ENCODE results near the gene LFNG.

The LFNG gene, protein sequence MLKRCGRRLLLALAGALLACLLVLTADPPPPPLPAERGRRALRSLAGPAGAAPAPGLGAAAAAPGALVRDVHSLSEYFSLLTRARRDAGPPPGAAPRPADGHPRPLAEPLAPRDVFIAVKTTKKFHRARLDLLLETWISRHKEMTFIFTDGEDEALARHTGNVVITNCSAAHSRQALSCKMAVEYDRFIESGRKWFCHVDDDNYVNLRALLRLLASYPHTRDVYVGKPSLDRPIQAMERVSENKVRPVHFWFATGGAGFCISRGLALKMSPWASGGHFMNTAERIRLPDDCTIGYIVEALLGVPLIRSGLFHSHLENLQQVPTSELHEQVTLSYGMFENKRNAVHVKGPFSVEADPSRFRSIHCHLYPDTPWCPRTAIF

GRCh38 chr7:2519119-2519930, at the start of gene LFNG:
LFNG (plus strand) TSS chr7:2519774; CDS start chr7:2519862, 88 bp downstream.
- peak within 1 kb of the TSS in 1 of 2 donors; percentile 47 for H3K9ac ChIP-seq (ENCODE audit: low read length in 2 of 2)
- peaks cover 28% of the 10 kb centered on the region for H3K4me1 ChIP-seq (ENCODE audit: control insufficient read depth, insufficient read depth, low read length)
- H3K4me3 ChIP-seq (ENCODE audit: low read length in 2 of 2), result peak within 1 kb of the TSS; percentile 45 to 72
- no peak within 1 kb of the TSS for H3K27ac ChIP-seq (ENCODE audit: low read length)
- H3K36me3 ChIP-seq (ENCODE audit: control insufficient read depth in 2 of 2, insufficient read depth in 2 of 2, low read length in 2 of 2), result no peaks in the 10 kb centered on the region
- peaks cover 31 to 45% of the 10 kb centered on the region in 2 donors for H3K27me3 ChIP-seq (ENCODE audit: control insufficient read depth in 1 of 2, insufficient read depth in 2 of 2, low read length in 2 of 2)
- H3K9me3 ChIP-seq (ENCODE audit: control insufficient read depth in 2 of 2, low read length in 2 of 2), result no peaks in the 10 kb centered on the region

DNA sequence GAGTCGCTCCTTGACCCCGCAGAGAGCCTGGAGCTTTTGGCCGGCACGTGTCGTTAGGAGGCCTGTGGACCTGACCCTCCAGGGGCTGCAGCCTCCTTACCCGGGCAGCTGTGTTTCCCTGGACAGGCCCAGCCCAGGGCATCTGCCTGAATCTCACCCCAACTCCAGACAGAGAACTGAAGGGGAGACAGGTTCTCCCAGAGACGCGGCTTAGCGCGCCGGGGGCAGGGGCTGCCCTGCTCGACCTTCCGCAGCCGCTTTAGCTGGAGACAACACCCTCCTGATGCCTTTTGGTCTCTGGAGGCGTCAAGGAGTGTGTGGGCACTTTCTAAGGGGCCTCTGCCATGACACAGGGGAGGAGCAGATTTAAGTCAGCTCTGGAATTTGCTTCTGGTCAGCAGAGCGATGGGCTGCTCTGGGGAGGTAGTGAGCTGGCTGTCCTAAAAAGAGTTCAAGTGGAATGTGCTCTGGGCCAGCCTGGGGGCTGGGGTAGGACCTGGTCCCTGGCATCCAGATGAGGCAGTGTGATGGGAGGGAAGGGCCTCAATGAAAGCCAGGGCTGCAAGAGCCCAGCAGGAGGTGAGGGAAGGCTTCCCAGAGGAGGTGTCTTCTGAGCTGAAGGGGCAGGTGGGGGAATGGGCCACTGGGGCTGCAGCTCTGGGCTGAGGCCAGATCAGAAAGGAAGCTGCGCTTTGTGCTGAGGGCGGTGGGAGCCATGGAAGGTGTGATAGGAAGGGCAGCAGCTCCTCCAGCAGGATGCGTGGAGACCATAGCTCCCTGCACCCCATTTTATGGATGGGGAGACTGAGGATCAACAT, 49.2 kb upstream of the LFNG start:
- no peaks in the 10 kb centered on the region for H3K36me3 ChIP-seq (ENCODE audit: control insufficient read depth in 2 of 2, insufficient read depth in 2 of 2, low read length in 2 of 2)
- H3K27me3 ChIP-seq (ENCODE audit: control insufficient read depth in 1 of 2, insufficient read depth in 2 of 2, low read length in 2 of 2), result peaks cover 5 to 13% of the 10 kb centered on the region in 2 donors
- H3K27ac ChIP-seq (ENCODE audit: low read length), result no peak overlapping the region

DNA sequence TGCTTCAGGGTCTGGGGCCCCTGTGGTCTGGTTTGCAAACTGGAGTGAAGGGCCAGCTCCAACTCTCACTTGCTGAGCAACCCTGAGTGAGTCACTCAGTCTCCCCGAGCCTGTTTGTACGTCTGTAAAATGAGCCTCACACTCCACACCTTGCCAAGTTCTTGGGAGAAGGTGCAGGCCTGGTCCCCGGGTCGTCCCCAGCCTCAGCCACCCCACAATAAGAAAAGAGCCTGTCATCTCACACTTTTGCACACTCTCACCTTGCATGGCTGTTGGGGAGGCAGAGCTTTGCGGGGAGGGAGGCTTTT, 48.6 kb upstream of the LFNG start:
- Histone ChIP-seq H3K9ac (ENCODE audit: low read length in 2 of 2) (no peak overlapping the region), H3K36me3 (ENCODE audit: control insufficient read depth in 2 of 2, insufficient read depth in 2 of 2, low read length in 2 of 2) (no peaks in the 10 kb centered on the region), H3K9me3 (ENCODE audit: control insufficient read depth in 2 of 2, low read length in 2 of 2) (no peaks in the 10 kb centered on the region), H3K27me3 (ENCODE audit: control insufficient read depth in 1 of 2, insufficient read depth in 2 of 2, low read length in 2 of 2) (peaks cover 5 to 13% of the 10 kb centered on the region in 2 donors), H3K4me3 (ENCODE audit: low read length in 2 of 2) (no peak overlapping the region), H3K4me1 (ENCODE audit: control insufficient read depth, insufficient read depth, low read length) (peaks cover 11% of the 10 kb centered on the region), H3K27ac (ENCODE audit: low read length) (no peak overlapping the region)

More for the DNA sequence above, 49.2 kb upstream of the LFNG start:
- Histone ChIP-seq H3K4me3 (ENCODE audit: low read length in 2 of 2) (no peak overlapping the region), H3K9ac (ENCODE audit: low read length in 2 of 2) (no peak overlapping the region), H3K4me1 (ENCODE audit: control insufficient read depth, insufficient read depth, low read length) (peaks cover 11% of the 10 kb centered on the region), H3K9me3 (ENCODE audit: control insufficient read depth in 2 of 2, low read length in 2 of 2) (no peaks in the 10 kb centered on the region)

GRCh38 chr7:2471396-2471795, 48.2 kb upstream of the LFNG start:
- Histone ChIP-seq H3K27me3 (ENCODE audit: control insufficient read depth in 1 of 2, insufficient read depth in 2 of 2, low read length in 2 of 2) (peaks cover 5 to 13% of the 10 kb centered on the region in 2 donors), H3K9ac (ENCODE audit: low read length in 2 of 2) (no peak overlapping the region), H3K4me3 (ENCODE audit: low read length in 2 of 2) (no peak overlapping the region), H3K27ac (ENCODE audit: low read length) (no peak overlapping the region), H3K36me3 (ENCODE audit: control insufficient read depth in 2 of 2, insufficient read depth in 2 of 2, low read length in 2 of 2) (no peaks in the 10 kb centered on the region), H3K4me1 (ENCODE audit: control insufficient read depth, insufficient read depth, low read length) (peaks cover 11% of the 10 kb centered on the region), H3K9me3 (ENCODE audit: control insufficient read depth in 2 of 2, low read length in 2 of 2) (no peaks in the 10 kb centered on the region)

GRCh38 chr7:2472739-2473138, 46.8 kb upstream of the LFNG start:
- peaks cover 8 to 20% of the 10 kb centered on the region in 2 donors for H3K27me3 ChIP-seq (ENCODE audit: control insufficient read depth in 1 of 2, insufficient read depth in 2 of 2, low read length in 2 of 2)
- H3K9ac ChIP-seq (ENCODE audit: low read length in 2 of 2), result no peak overlapping the region
- H3K9me3 ChIP-seq (ENCODE audit: control insufficient read depth in 2 of 2, low read length in 2 of 2), result no peaks in the 10 kb centered on the region
- H3K4me3 ChIP-seq (ENCODE audit: low read length in 2 of 2), result no peak overlapping the region
- peaks cover 15% of the 10 kb centered on the region for H3K4me1 ChIP-seq (ENCODE audit: control insufficient read depth, insufficient read depth, low read length)
- no peaks in the 10 kb centered on the region for H3K36me3 ChIP-seq (ENCODE audit: control insufficient read depth in 2 of 2, insufficient read depth in 2 of 2, low read length in 2 of 2)
- no peak overlapping the region for H3K27ac ChIP-seq (ENCODE audit: low read length)

GRCh38 chr7:2473496-2474180, 45.9 kb upstream of the LFNG start:
- Histone ChIP-seq H3K27me3 (ENCODE audit: control insufficient read depth in 1 of 2, insufficient read depth in 2 of 2, low read length in 2 of 2) (peaks cover 10 to 21% of the 10 kb centered on the region in 2 donors), H3K4me3 (ENCODE audit: low read length in 2 of 2) (no peak overlapping the region), H3K4me1 (ENCODE audit: control insufficient read depth, insufficient read depth, low read length) (peaks cover 22% of the 10 kb centered on the region), H3K9ac (ENCODE audit: low read length in 2 of 2) (no peak overlapping the region), H3K27ac (ENCODE audit: low read length) (no peak overlapping the region), H3K36me3 (ENCODE audit: control insufficient read depth in 2 of 2, insufficient read depth in 2 of 2, low read length in 2 of 2) (no peaks in the 10 kb centered on the region), H3K9me3 (ENCODE audit: control insufficient read depth in 2 of 2, low read length in 2 of 2) (no peaks in the 10 kb centered on the region)

DNA sequence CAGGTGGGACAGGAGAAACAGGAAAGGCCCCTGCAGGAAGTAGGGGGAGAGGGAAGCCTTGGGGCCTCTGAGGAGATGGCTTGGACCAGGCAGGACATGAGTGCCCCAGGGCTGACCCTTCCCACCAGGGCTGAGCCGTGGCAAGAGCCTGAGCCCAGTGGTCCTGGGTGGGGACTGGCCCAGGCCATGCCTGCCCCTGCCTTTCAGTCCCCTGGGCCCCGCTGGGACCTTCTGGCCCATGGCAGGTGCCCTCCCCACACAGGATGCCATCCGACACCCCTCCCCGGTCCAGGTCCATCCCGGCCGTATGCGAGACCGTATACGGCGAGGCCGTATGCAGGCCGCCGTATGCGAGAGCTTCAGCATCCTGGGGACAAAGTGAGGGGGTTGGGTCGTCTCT, 45.4 kb upstream of the LFNG start:
- Histone ChIP-seq H3K9ac (ENCODE audit: low read length in 2 of 2) (no peak overlapping the region), H3K36me3 (ENCODE audit: control insufficient read depth in 2 of 2, insufficient read depth in 2 of 2, low read length in 2 of 2) (no peaks in the 10 kb centered on the region), H3K4me3 (ENCODE audit: low read length in 2 of 2) (no peak overlapping the region), H3K4me1 (ENCODE audit: control insufficient read depth, insufficient read depth, low read length) (peaks cover 24% of the 10 kb centered on the region), H3K27me3 (ENCODE audit: control insufficient read depth in 1 of 2, insufficient read depth in 2 of 2, low read length in 2 of 2) (peaks cover 11 to 16% of the 10 kb centered on the region in 2 donors), H3K9me3 (ENCODE audit: control insufficient read depth in 2 of 2, low read length in 2 of 2) (no peaks in the 10 kb centered on the region), H3K27ac (ENCODE audit: low read length) (no peak overlapping the region)

DNA sequence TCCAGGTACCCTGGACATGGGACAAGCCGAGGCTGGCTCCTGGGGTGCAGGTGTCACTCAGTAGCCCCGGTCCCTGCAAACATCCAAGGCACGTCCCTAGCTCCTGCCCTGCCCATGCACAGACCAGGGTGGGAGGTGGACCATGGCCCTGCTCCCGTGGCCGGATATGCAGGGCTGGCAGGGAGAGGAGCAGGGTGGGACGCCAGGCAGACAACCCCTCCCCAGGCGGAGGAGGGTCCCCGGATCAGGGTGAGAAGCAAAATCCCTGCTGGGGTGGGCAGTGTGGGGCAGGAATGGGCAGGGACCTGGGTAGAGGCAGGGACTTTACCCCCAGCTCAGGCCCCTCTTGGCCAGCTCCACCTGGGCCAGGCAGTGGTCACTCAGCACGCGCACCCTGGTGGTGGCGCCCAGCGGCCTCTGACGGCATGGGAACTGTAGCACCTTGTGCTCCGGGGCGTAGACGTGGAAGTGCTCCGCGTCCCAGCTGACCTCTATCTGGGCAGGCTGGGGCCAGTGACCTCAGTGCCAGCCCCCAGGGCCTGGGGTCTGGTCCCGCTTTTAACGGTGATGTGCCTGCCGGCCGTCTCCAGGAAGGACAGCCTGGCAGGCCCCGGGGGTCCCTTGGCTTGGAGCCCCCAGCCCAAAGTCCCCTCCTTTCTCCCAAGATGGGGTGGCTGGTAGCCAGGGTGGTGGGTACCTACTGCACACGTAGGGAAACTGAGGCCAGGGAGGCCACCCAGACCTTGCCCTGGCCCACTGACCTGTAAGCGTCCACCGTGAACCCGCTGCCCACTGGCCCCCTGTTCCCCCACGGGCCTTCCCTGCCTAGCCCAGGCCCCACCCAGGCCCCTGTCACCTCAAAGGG, 44.5 kb upstream of the LFNG start:
- H3K4me1 ChIP-seq (ENCODE audit: control insufficient read depth, insufficient read depth, low read length), result peaks cover 27% of the 10 kb centered on the region
- peaks cover 18 to 19% of the 10 kb centered on the region in 2 donors for H3K27me3 ChIP-seq (ENCODE audit: control insufficient read depth in 1 of 2, insufficient read depth in 2 of 2, low read length in 2 of 2)
- no peaks in the 10 kb centered on the region for H3K36me3 ChIP-seq (ENCODE audit: control insufficient read depth in 2 of 2, insufficient read depth in 2 of 2, low read length in 2 of 2)
- no peaks in the 10 kb centered on the region for H3K9me3 ChIP-seq (ENCODE audit: control insufficient read depth in 2 of 2, low read length in 2 of 2)
- H3K9ac ChIP-seq (ENCODE audit: low read length in 2 of 2), result no peak overlapping the region
- no peak overlapping the region for H3K27ac ChIP-seq (ENCODE audit: low read length)
- H3K4me3 ChIP-seq (ENCODE audit: low read length in 2 of 2), result no peak overlapping the region

DNA sequence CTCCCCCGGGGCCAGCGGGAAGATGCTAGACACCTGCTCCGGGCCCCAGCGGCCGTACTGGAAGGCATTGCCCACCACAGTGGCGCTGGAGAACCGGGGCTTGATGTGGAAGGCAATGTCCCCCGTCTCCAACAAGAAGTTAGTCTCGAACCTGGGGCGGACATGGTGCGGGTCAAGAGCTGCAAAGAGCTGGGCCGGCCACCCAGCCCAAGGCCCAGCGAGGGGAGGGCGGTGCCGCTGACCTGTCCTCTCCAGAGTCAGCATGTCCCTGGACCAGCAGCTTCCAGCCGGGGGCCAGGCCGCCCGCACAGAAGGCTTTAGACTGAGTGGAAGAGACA, 43.9 kb upstream of the LFNG start:
- H3K4me3 ChIP-seq (ENCODE audit: low read length in 2 of 2), result no peak overlapping the region
- H3K27me3 ChIP-seq (ENCODE audit: control insufficient read depth in 1 of 2, insufficient read depth in 2 of 2, low read length in 2 of 2), result peaks cover 18 to 21% of the 10 kb centered on the region in 2 donors
- H3K36me3 ChIP-seq (ENCODE audit: control insufficient read depth in 2 of 2, insufficient read depth in 2 of 2, low read length in 2 of 2), result no peaks in the 10 kb centered on the region
- H3K9ac ChIP-seq (ENCODE audit: low read length in 2 of 2), result no peak overlapping the region
- H3K27ac ChIP-seq (ENCODE audit: low read length), result no peak overlapping the region
- no peaks in the 10 kb centered on the region for H3K9me3 ChIP-seq (ENCODE audit: control insufficient read depth in 2 of 2, low read length in 2 of 2)
- H3K4me1 ChIP-seq (ENCODE audit: control insufficient read depth, insufficient read depth, low read length), result peaks cover 28% of the 10 kb centered on the region
